H1 (cell line): ENCODE measurements around the gene DPM3. TPM values are rescaled to one million over a fixed set of nuclear protein-coding genes. Genes with fewer than 3 reads are reported as not detected.

Source experiments
- CTCF ChIA-PET: fragments of 300-600 bp; sonication (Branson Sonifier 250); formaldehyde crosslinking; loops from one replicate; lab custom pipeline; 2021; ENCODE audit not compliant: partially characterized antibody; lab: Charles Lee
- POLR2A ChIA-PET: fragments of 300-600 bp; sonication (Branson Sonifier 250); formaldehyde crosslinking; loops from one replicate; lab custom pipeline; 2021; ENCODE audit warnings: inconsistent platforms; ENCODE audit not compliant: partially characterized antibody; lab: Charles Lee
- DNase-seq, 2 experiments: peaks; one replicate each; pipeline versions ENCODE4 v3.0.0 to v3.0.0-alpha.2; 2010 to 2022; ENCODE audit warnings: low spot score in 2 of 2, low read depth in 1 of 2, mixed read lengths in 1 of 2
- FAIRE-seq: peaks from 2 replicates; lab custom pipeline; 2011; peaks lifted over from hg19 to GRCh38; lab: Jason Lieb, UNC
- H2AFZ ChIP-seq: 2 replicates; pipeline ENCODE4 v1.8.1; 2012; ENCODE audit warnings: low read length, inconsistent platforms
- H2AK5ac ChIP-seq: 2 replicates; pipeline ENCODE4 v1.6.1; 2013; ENCODE audit warnings: low read depth, low read length
- H2BK120ac ChIP-seq: replicated peaks from 2 replicates; pipeline ENCODE3; 2013; ENCODE audit warnings: low read depth, low read length, inconsistent platforms
- H2BK12ac ChIP-seq: 2 replicates; pipeline ENCODE4 v1.6.1; 2013; ENCODE audit warnings: low read depth, low read length
- H2BK15ac ChIP-seq: 2 replicates; pipeline ENCODE4 v1.6.1; 2013; ENCODE audit warnings: low read length
- H2BK20ac ChIP-seq: 2 replicates; pipeline ENCODE4 v1.6.1; 2013; ENCODE audit warnings: low read length
- H2BK5ac ChIP-seq: 2 replicates; pipeline ENCODE4 v1.6.1; 2013; ENCODE audit warnings: low read depth, low read length
- H3K14ac ChIP-seq: 2 replicates; pipeline ENCODE4 v1.6.1; 2013; ENCODE audit warnings: inconsistent platforms; ENCODE audit not compliant: insufficient read length
- H3K18ac ChIP-seq: 2 replicates; pipeline ENCODE4 v1.6.1; 2013; ENCODE audit warnings: low read length; ENCODE audit errors: extremely low read depth
- H3K23ac ChIP-seq: 2 replicates; pipeline ENCODE4 v1.6.1; 2013; ENCODE audit warnings: inconsistent platforms; ENCODE audit not compliant: insufficient read length
- H3K23me2 ChIP-seq: 2 replicates; pipeline ENCODE4 v1.6.1; 2013; ENCODE audit warnings: low read depth, low read length
- H3K27ac ChIP-seq: 2 replicates; pipeline ENCODE4 v1.6.1; 2011; ENCODE audit warnings: low read depth, low read length, inconsistent platforms
- H3K27me3 ChIP-seq, 4 experiments: replicated peaks in 1 of 4; 1 replicate in 1 of 4; 2 replicates in 3 of 4; pipeline versions ENCODE4 v1.6.1 to v1.8.1; 2011 to 2013; ENCODE audit warnings: low read length in 3 of 4, mild to moderate bottlenecking in 3 of 4, inconsistent platforms in 2 of 4, mixed read lengths in 2 of 4, moderate library complexity in 1 of 4; ENCODE audit not compliant: control insufficient read depth in 3 of 4, insufficient read depth in 3 of 4; ENCODE audit errors: extremely low read depth in 1 of 4
- H3K36me3 ChIP-seq, 4 experiments: 2 replicates each; pipeline versions ENCODE4 v1.6.1 to v1.8.1; 2011 to 2013; ENCODE audit warnings: mild to moderate bottlenecking in 4 of 4, low read length in 3 of 4, moderate library complexity in 2 of 4, control low read depth in 1 of 4, inconsistent platforms in 1 of 4; ENCODE audit not compliant: insufficient read depth in 4 of 4, control insufficient read depth in 2 of 4
- H3K4ac ChIP-seq: replicated peaks from 2 replicates; pipeline ENCODE3; 2013; ENCODE audit warnings: low read length, low read depth, mixed read lengths, inconsistent platforms; ENCODE audit not compliant: insufficient read length
- H3K4me1 ChIP-seq, 4 experiments: replicated peaks in 1 of 4; 1 replicate in 1 of 4; 2 replicates in 3 of 4; pipeline versions ENCODE4 v1.6.1 to v1.8.1; 2011 to 2013; ENCODE audit warnings: low read length in 3 of 4, inconsistent platforms in 2 of 4, mixed read lengths in 1 of 4; ENCODE audit not compliant: insufficient read depth in 4 of 4, control insufficient read depth in 3 of 4
- H3K4me2 ChIP-seq, 2 experiments: 2 replicates each; pipeline versions ENCODE4 v1.6.1 to v1.8.1; 2011 to 2013; ENCODE audit warnings: low read depth in 2 of 2, low read length in 2 of 2, control low read depth in 1 of 2, inconsistent platforms in 1 of 2, mild to moderate bottlenecking in 1 of 2; ENCODE audit not compliant: insufficient read depth in 1 of 2
- H3K4me3 ChIP-seq, 4 experiments: fragments of 200-600, 300-600 bp in 1 of 4; sonication (generic), shearing (Covaris generic), sonication (Bioruptor Twin) in 1 of 4; 2 replicates each; pipeline versions ENCODE4 v1.5.1 to v1.8.1; 2011 to 2016; ENCODE audit warnings: low read length in 4 of 4, low read depth in 3 of 4, control low read depth in 2 of 4, inconsistent platforms in 2 of 4, mild to moderate bottlenecking in 2 of 4, mixed read lengths in 1 of 4, moderate library complexity in 1 of 4; ENCODE audit not compliant: insufficient read depth in 2 of 4; ENCODE audit errors: extremely low read depth in 1 of 4
- H3K56ac ChIP-seq: replicated peaks from 2 replicates; pipeline ENCODE3; 2013; ENCODE audit warnings: low read depth, mild to moderate bottlenecking, mixed read lengths, low read length, inconsistent platforms; ENCODE audit not compliant: insufficient read length
- H3K79me1 ChIP-seq: 2 replicates; pipeline ENCODE4 v1.6.1; 2013; ENCODE audit warnings: low read depth, low read length, control low read depth
- H3K79me2 ChIP-seq, 2 experiments: 2 replicates each; pipeline versions ENCODE4 v1.6.1 to v1.8.1; 2012 to 2013; ENCODE audit warnings: low read length in 2 of 2, mild to moderate bottlenecking in 2 of 2, inconsistent platforms in 1 of 2; ENCODE audit not compliant: insufficient read depth in 2 of 2, control insufficient read depth in 1 of 2
- H3K9ac ChIP-seq, 4 experiments: replicated peaks in 1 of 4; 1 replicate in 1 of 4; 2 replicates in 3 of 4; pipeline versions ENCODE4 v1.6.1 to v1.8.1; 2011 to 2013; ENCODE audit warnings: low read depth in 3 of 4, low read length in 3 of 4, control low read depth in 2 of 4, mild to moderate bottlenecking in 2 of 4, moderate library complexity in 2 of 4, inconsistent platforms in 1 of 4; ENCODE audit errors: extremely low read depth in 1 of 4
- H3K9me3 ChIP-seq, 2 experiments: 2 replicates each; pipeline versions ENCODE4 v1.6.1 to v1.8.1; 2012 to 2013; ENCODE audit warnings: mild to moderate bottlenecking in 2 of 2, moderate library complexity in 2 of 2, control low read depth in 1 of 2, inconsistent platforms in 1 of 2, low read depth in 1 of 2, low read length in 1 of 2, mixed read lengths in 1 of 2; ENCODE audit not compliant: insufficient read depth in 2 of 2
- H4K20me1 ChIP-seq, 2 experiments: replicated peaks in 1 of 2; 2 replicates each; pipeline versions ENCODE3 to v1.8.1; 2011 to 2013; ENCODE audit warnings: inconsistent platforms in 2 of 2, low read length in 2 of 2, mild to moderate bottlenecking in 1 of 2; ENCODE audit not compliant: insufficient read depth in 2 of 2, control insufficient read depth in 1 of 2
- H4K5ac ChIP-seq: 2 replicates; pipeline ENCODE4 v1.6.1; 2013; ENCODE audit warnings: low read length, low read depth, mixed read lengths, inconsistent platforms; ENCODE audit not compliant: insufficient read length
- H4K8ac ChIP-seq: 2 replicates; pipeline ENCODE4 v1.8.0; 2013; ENCODE audit warnings: mild to moderate bottlenecking, moderate library complexity, low read length, inconsistent platforms; ENCODE audit not compliant: insufficient read depth; ENCODE audit errors: extremely low read depth
- H4K91ac ChIP-seq: replicated peaks from 2 replicates; pipeline ENCODE3; 2013; ENCODE audit warnings: low read length, mixed read lengths, inconsistent platforms; ENCODE audit not compliant: insufficient read length
- CTBP2 ChIP-seq: IDR thresholded peaks from 2 replicates; pipeline ENCODE4 v1.7.0; 2011; ENCODE audit warnings: borderline replicate concordance, mild to moderate bottlenecking, moderate library complexity, mixed read lengths, low read length; ENCODE audit not compliant: insufficient read depth, insufficient read length
- POLR2A ChIP-seq, 2 experiments: IDR thresholded peaks; 1 replicate in 1 of 2; 2 replicates in 1 of 2; pipeline ENCODE4 v1.6.1; 2011; ENCODE audit warnings: low read depth in 2 of 2, low read length in 2 of 2, mild to moderate bottlenecking in 2 of 2; ENCODE audit errors: control extremely low read depth in 1 of 2
- RBBP5 ChIP-seq: IDR thresholded peaks from 2 replicates; pipeline ENCODE4 v1.7.1; 2012; ENCODE audit warnings: low read depth, mild to moderate bottlenecking, inconsistent platforms, low read length, moderate library complexity, borderline replicate concordance
- RNF2 ChIP-seq: fragments of 200-900, 300-1000 bp; sonication (generic); IDR thresholded peaks from 2 replicates; pipeline ENCODE4 v1.7.1; 2016; ENCODE audit warnings: borderline replicate concordance, low read depth, mild to moderate bottlenecking, antibody characterized with exemption, low read length; ENCODE audit not compliant: poor library complexity, severe bottlenecking; ENCODE audit errors: missing control alignments
- SIRT6 ChIP-seq: IDR thresholded peaks from one replicate; pipeline ENCODE4 v1.7.1; 2012; ENCODE audit warnings: low read length, inconsistent platforms
- SIX5 ChIP-seq: IDR thresholded peaks from 2 replicates; pipeline ENCODE4 v1.6.1; 2011; ENCODE audit warnings: mild to moderate bottlenecking, low read depth, low read length
- SRF ChIP-seq: IDR thresholded peaks from 2 replicates; pipeline ENCODE4 v1.6.1; 2011; ENCODE audit warnings: mild to moderate bottlenecking, low read depth, low read length, moderate library complexity
- TAF1 ChIP-seq: IDR thresholded peaks from 2 replicates; pipeline ENCODE4 v1.6.1; 2011; ENCODE audit warnings: mild to moderate bottlenecking, low read depth, low read length
- TBP ChIP-seq: IDR thresholded peaks from 2 replicates; pipeline ENCODE4 v1.6.1; 2011; ENCODE audit warnings: low read depth, low read length, improper control_type of control experiment
- TCF12 ChIP-seq: IDR thresholded peaks from 2 replicates; pipeline ENCODE4 v1.6.1; 2011; ENCODE audit warnings: low read depth, mild to moderate bottlenecking, low read length
- YY1 ChIP-seq: IDR thresholded peaks from 2 replicates; pipeline ENCODE4 v1.6.1; 2011; ENCODE audit warnings: low read depth, mild to moderate bottlenecking, low read length
- ZNF274 ChIP-seq: IDR thresholded peaks from 2 replicates; pipeline ENCODE4 v1.7.0; 2012; ENCODE audit warnings: low read length, borderline replicate concordance; ENCODE audit errors: extremely low read depth
- WGBS, 2 experiments: shearing (Covaris generic) in 1 of 2; methylation state at CpG; one replicate each; pipeline versions ENCODE4 v1.1.6 to v1.1.7; 2013 to 2015; ENCODE audit warnings: low lambda C conversion rate in 2 of 2, mixed read lengths in 2 of 2, inconsistent platforms in 1 of 2, low coverage in 1 of 2, missing lambda C conversion rate in 1 of 2; ENCODE audit not compliant: insufficient replicate concordance in 2 of 2, insufficient coverage in 1 of 2, insufficient read length in 1 of 2; ENCODE audit errors: extremely low coverage in 1 of 2, missing lambda C conversion rate in 1 of 2; 5-methylcytosine and 5-hydroxymethylcytosine counted together
- polyA plus RNA-seq, 7 experiments: library from polyadenylated mRNA; depleted of rRNA in 3 of 7; stranded (reverse) in 5 of 7; unstranded in 2 of 7; fragments of >200 nt in 5 of 7; fragments of 200-250 nt in 2 of 7; gene quantifications; 1 replicate in 5 of 7; 2 replicates in 1 of 7; 4 replicates in 1 of 7; pipeline versions ENCODE4 v1.2.1 to v1.2.3, GENCODE V29; 2011 to 2013; ENCODE audit warnings: missing spikeins in 2 of 7, mixed read lengths in 2 of 7
- total RNA-seq: library from RNA; stranded (reverse); fragmentation: NEBNext Ultra II Directional; extraction: Animal tissue kit (Norgen Biotek cat#: 25700); gene quantifications from 2 replicates; pipeline ENCODE4 v1.2.1, GENCODE V29; 2021

The DPM3 gene
- total and polyA plus RNA-seq, 2 of the 8 experiments (the other 6 are each of a cell fraction or from before 2014, with no cell fraction given), result 44.8 to 227 TPM

DNA sequence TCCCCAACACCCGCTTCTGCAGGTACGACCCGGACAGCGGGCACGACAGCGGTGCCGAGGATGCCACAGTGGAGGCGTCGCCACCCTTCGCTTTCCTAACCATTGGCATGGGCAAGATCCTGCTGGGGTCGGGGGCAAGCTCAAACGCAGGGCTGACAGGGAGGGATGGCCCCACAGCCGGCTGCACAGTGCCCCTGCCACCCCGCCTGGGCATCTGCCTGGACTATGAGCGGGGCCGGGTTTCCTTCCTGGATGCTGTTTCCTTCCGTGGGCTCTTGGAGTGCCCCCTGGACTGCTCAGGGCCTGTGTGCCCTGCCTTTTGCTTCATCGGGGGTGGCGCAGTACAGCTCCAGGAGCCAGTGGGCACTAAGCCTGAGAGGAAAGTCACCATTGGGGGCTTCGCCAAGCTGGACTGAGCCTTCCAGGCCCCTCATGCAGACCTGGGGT, 43.5 kb upstream of the DPM3 start:
- DNase-seq (no peak), FAIRE-seq (no peak)
- TF ChIP-seq YY1, result no peak
- TF ChIP-seq SIX5, result no peak
- TF ChIP-seq CTBP2, result no peak
- TF ChIP-seq TBP, result no peak
- no peak for TF ChIP-seq RNF2
- no peak for TF ChIP-seq RBBP5
- no peak for TF ChIP-seq ZNF274
- TF ChIP-seq TCF12, result no peak
- TF ChIP-seq POLR2A (IDR thresholded peaks at IDR 0.05; ENCODE audit: control extremely low read depth in 1 of 2, low read depth in 2 of 2, low read length in 2 of 2), result no peak
- no peak for TF ChIP-seq TAF1
- no peak for TF ChIP-seq SRF
- no peak for TF ChIP-seq SIRT6
- no peak overlapping the region for H3K23ac ChIP-seq
- H3K36me3 ChIP-seq, result peaks cover under 1 to 28% (median 17%) of the 10 kb centered on the region in 4 experiments; a peak in 7 of 8 replicates
- no peaks in the 10 kb centered on the region for H3K79me2 ChIP-seq
- H3K4me1 ChIP-seq, result peaks cover 4 to 20% (median 11%) of the 10 kb centered on the region in 4 experiments
- H2BK20ac ChIP-seq, result no peak overlapping the region
- H3K4me3 ChIP-seq, result no peak overlapping the region
- no peak overlapping the region for H3K9ac ChIP-seq
- H2AFZ ChIP-seq, result no peak overlapping the region
- CTCF ChIA-PET, result interaction anchor here (0.9 to 6.1 kb wide), 4 partner anchors 9 to 122 kb away, joined by 3 to 38 read pairs (median 8); no protein-coding TSS in a partner anchor
- no peak overlapping the region for H2BK120ac ChIP-seq
- H2BK12ac ChIP-seq, result no peak overlapping the region
- H3K14ac ChIP-seq, result no peak overlapping the region
- H3K27me3 ChIP-seq, result no peaks in the 10 kb centered on the region
- no peaks in the 10 kb centered on the region; the same call in 1 of the 2 replicates for H3K23me2 ChIP-seq
- no peak overlapping the region for H2AK5ac ChIP-seq
- no peak overlapping the region for H3K18ac ChIP-seq
- no peak overlapping the region for H4K5ac ChIP-seq
- no peak overlapping the region for H3K27ac ChIP-seq
- no peak overlapping the region; the same call in 1 of the 2 replicates for H4K8ac ChIP-seq
- no peaks in the 10 kb centered on the region for H3K9me3 ChIP-seq
- no peak overlapping the region for H3K4me2 ChIP-seq
- no peak overlapping the region for H2BK5ac ChIP-seq
- no peaks in the 10 kb centered on the region for H3K79me1 ChIP-seq
- H3K4ac ChIP-seq, result no peak overlapping the region
- H4K91ac ChIP-seq, result no peak overlapping the region
- POLR2A ChIA-PET, result interaction anchor here (5.6 to 20.5 kb wide), 2 partner anchors 10 to 17 kb away, joined by 58 to 512 read pairs; partner anchors contain the start of genes KRTCAP2, MTX1, THBS3 and TRIM46
- WGBS, 2 experiments, result 93% methylated on average over 16 of the region's 20 CpGs; no CpG with 5 or more reads in 1 of the 2 experiments
- H4K20me1 ChIP-seq, result peaks cover 0 to 5% of the 10 kb centered on the region in 2 experiments
- H2BK15ac ChIP-seq, result no peak overlapping the region
- no peak overlapping the region for H3K56ac ChIP-seq
